Middle frontal gyrus (tissue), 1 donor: ENCODE results near the gene LRRC27.

ENCODE experiments used
- DNase-seq: peaks from one replicate; pipeline ENCODE4 v3.0.0-alpha.2; 2015; ENCODE audit warnings: low spot score; ENCODE audit errors: extremely low spot score

LRRC27 gene

GRCh38 chr10:132423966-132424861 lies 92.2 kb downstream of the LRRC27 start:
- DNase-seq, result no peak

- no peak for DNase-seq
These were observed 93.2 kb downstream of the LRRC27 start for GRCh38 chr10:132425029-132425756.

- no peak for DNase-seq
These were observed 93.8 kb downstream of the LRRC27 start for GRCh38 chr10:132425757-132426155.

- DNase-seq, result no peak
These were observed 95.2 kb downstream of the LRRC27 start for GRCh38 chr10:132427006-132427771.

GRCh38 chr10:132427939-132428367 lies 96.0 kb downstream of the LRRC27 start:
- DNase-seq, result no peak

- no peak for DNase-seq
These were observed 96.5 kb downstream of the LRRC27 start for GRCh38 chr10:132428486-132428995.
